NCI-H345 (cell line): Measurements from ENCODE around the gene BMP5.

Experiments
- DNase-seq: peaks from one replicate; lab custom pipeline; 2025; lab: John Stamatoyannopoulos, UW

The BMP5 gene

DNA sequence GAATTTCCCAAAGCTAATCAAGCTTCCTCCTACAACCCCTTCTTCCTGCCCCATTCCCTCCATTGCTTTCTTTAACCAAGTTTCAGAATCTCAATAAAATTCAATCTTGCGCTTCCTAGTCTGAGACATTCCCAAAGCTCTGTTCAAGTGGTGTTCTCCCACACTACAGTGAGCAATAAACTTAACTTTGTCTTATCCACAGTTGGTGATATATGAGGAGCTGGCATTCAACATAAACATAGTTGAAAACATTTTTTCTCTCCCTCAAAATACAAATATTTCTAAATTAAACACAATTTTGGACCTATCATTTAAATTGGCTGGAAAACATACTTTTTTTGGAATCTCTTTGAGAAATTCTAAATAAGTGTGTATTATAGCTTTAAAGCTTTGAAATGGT lies 166.7 kb downstream of the BMP5 start:
- DNase-seq: no peak

GRCh38 chr6:55705451-55706440 lies 169.6 kb downstream of the BMP5 start:
- DNase-seq: no peak

- no peak for DNase-seq
Measured at GRCh38 chr6:55704421-55704820, 171.0 kb downstream of the BMP5 start.
